GM23248 (cell line): ENCODE results near the gene ALDH1A3. TPM values are rescaled to one million over a fixed set of nuclear protein-coding genes. Genes with fewer than 3 reads are reported as not detected.
A peak's percentile ranks its signal among the peaks of the same experiment; 100 is the strongest.

Experiments
- DNase-seq: peaks from one replicate; pipeline ENCODE4 v3.0.0-alpha.2; 2015
- H2AFZ ChIP-seq: fragments of 200-600 bp; sonication (generic); 2 replicates; pipeline ENCODE4 v1.6.1; 2016; ENCODE audit warnings: antibody characterized with exemption
- H3F3A ChIP-seq: fragments of 200-600 bp; sonication (generic); 2 replicates; pipeline ENCODE4 v1.6.1; 2016; ENCODE audit warnings: mild to moderate bottlenecking, antibody characterized with exemption, mixed run types; ENCODE audit not compliant: insufficient read depth
- H3K27ac ChIP-seq: fragments of 200-600 bp; sonication (generic); 2 replicates; pipeline ENCODE4 v1.5.1; 2016; ENCODE audit warnings: mild to moderate bottlenecking
- H3K27me3 ChIP-seq: fragments of 200-600 bp; sonication (generic); replicated peaks from 2 replicates; pipeline ENCODE4 v1.6.1; 2016; ENCODE audit warnings: mild to moderate bottlenecking; ENCODE audit not compliant: insufficient read depth
- H3K36me3 ChIP-seq: fragments of 200-600 bp; sonication (generic); 2 replicates; pipeline ENCODE4 v1.6.1; 2016; ENCODE audit warnings: low read depth, mild to moderate bottlenecking
- H3K4me1 ChIP-seq: fragments of 200-600 bp; sonication (generic); 2 replicates; pipeline ENCODE4 v1.6.1; 2016; ENCODE audit warnings: mild to moderate bottlenecking; ENCODE audit not compliant: insufficient read depth
- H3K4me2 ChIP-seq: fragments of 200-600 bp; sonication (generic); one replicate; pipeline ENCODE4 v1.6.1; 2016; ENCODE audit warnings: mild to moderate bottlenecking; ENCODE audit not compliant: unreplicated experiment
- H3K4me3 ChIP-seq: fragments of 200-600 bp; sonication (generic); 2 replicates; pipeline ENCODE4 v1.5.1; 2016; ENCODE audit warnings: mild to moderate bottlenecking
- H3K79me2 ChIP-seq: fragments of 200-600 bp; sonication (generic); 2 replicates; pipeline ENCODE4 v1.6.1; 2016; ENCODE audit warnings: mild to moderate bottlenecking; ENCODE audit not compliant: insufficient read depth
- H3K9ac ChIP-seq: fragments of 200-600 bp; sonication (generic); 2 replicates; pipeline ENCODE4 v1.6.1; 2016; ENCODE audit warnings: mild to moderate bottlenecking
- H3K9me2 ChIP-seq: fragments of 200-600 bp; sonication (generic); 2 replicates; pipeline ENCODE4 v1.6.1; 2016; ENCODE audit warnings: mixed run types, mild to moderate bottlenecking, moderate library complexity; ENCODE audit not compliant: insufficient read depth
- H3K9me3 ChIP-seq: fragments of 200-600 bp; sonication (generic); one replicate; pipeline ENCODE4 v1.6.1; 2017; ENCODE audit warnings: low read depth
- H4K20me1 ChIP-seq: fragments of 200-600 bp; sonication (generic); 2 replicates; pipeline ENCODE4 v1.6.0; 2016; ENCODE audit not compliant: insufficient read depth
- EZH2 ChIP-seq: fragments of 200-600 bp; sonication (generic); IDR thresholded peaks from 2 replicates; pipeline ENCODE4 v1.6.1; 2018; ENCODE audit warnings: antibody characterized with exemption, mild to moderate bottlenecking; ENCODE audit not compliant: insufficient read depth, poor library complexity, severe bottlenecking
- EZH2phosphoT487 ChIP-seq: fragments of 200-600 bp; sonication (generic); IDR thresholded peaks from 2 replicates; pipeline ENCODE4 v1.6.1; 2018; ENCODE audit warnings: antibody characterized with exemption, moderate library complexity, mild to moderate bottlenecking, low read depth; ENCODE audit not compliant: insufficient read depth
- WGBS, 2 experiments: methylation state at CpG; one replicate each; pipeline ENCODE4 v1.1.6; 2015 to 2017; ENCODE audit warnings: low lambda C conversion rate in 2 of 2, low coverage in 1 of 2; ENCODE audit errors: missing lambda C conversion rate in 2 of 2; 5-methylcytosine and 5-hydroxymethylcytosine counted together
- in situ Hi-C: fragments of 300-500 bp; cut with MboI; formaldehyde crosslinking; loops from 2 replicates; pipeline ENCODE4 v1.15.0; 2020
- polyA plus RNA-seq: library from polyadenylated mRNA; unstranded; fragments of >200 nt; fragmentation: Nextera tagmentation; extraction: Ambion mirVana; gene quantifications from 2 replicates; pipeline ENCODE4 v1.2.1, GENCODE V29; 2016
- total RNA-seq: library from RNA; depleted of rRNA; stranded (reverse); fragments of >200 nt; shearing (Covaris generic); gene quantifications from 2 replicates; pipeline ENCODE4 v1.2.3, GENCODE V29; 2014

Gene ALDH1A3
- total and polyA plus RNA-seq, 2 experiments from 2014 or later, result 4.8 to 9.9 TPM

- Histone ChIP-seq H3K79me2 (peaks cover 20% of the 10 kb centered on the region; the same call in 1 of the 2 replicates), H3F3A (no peaks in the 10 kb centered on the region), H4K20me1 (no peaks in the 10 kb centered on the region), H3K36me3 (no peaks in the 10 kb centered on the region), H3K9me2 (no peaks in the 10 kb centered on the region), H3K9ac (peak overlapping the region; percentile 76), H2AFZ (peak overlapping the region; percentile 83), H3K4me2 (peak overlapping the region; percentile 88), H3K4me1 (no peaks in the 10 kb centered on the region), H3K4me3 (peak overlapping the region; percentile 79), H3K27ac (no peak overlapping the region), H3K27me3 (no peaks in the 10 kb centered on the region), H3K9me3 (no peaks in the 10 kb centered on the region)
- DNase-seq, result peak; percentile 69
- 6 to 9% methylated on average over 30 to 44 of the region's 80 CpGs for WGBS, 2 experiments
- in situ Hi-C loops, result loop anchor here (25.0 kb wide), 1 partner anchor 343 kb away; the partner anchor contains the start of gene CHSY1
- TF ChIP-seq EZH2, result no peak
Measured at GRCh38 chr15:100919481-100920405, 40.1 kb downstream of the ALDH1A3 start.

GRCh38 chr15:100920516-100921135 lies 41.0 kb downstream of the ALDH1A3 start:
- Histone ChIP-seq H3K79me2 (peaks cover 20% of the 10 kb centered on the region; the same call in 1 of the 2 replicates), H3F3A (no peaks in the 10 kb centered on the region), H3K9ac (no peak overlapping the region; the same call in 1 of the 2 replicates), H3K27ac (no peak overlapping the region), H3K4me2 (peak overlapping the region; percentile 88), H3K9me2 (no peaks in the 10 kb centered on the region), H3K27me3 (no peaks in the 10 kb centered on the region), H3K4me3 (no peak overlapping the region), H2AFZ (no peak overlapping the region), H3K9me3 (no peaks in the 10 kb centered on the region), H4K20me1 (no peaks in the 10 kb centered on the region), H3K36me3 (peaks cover 5% of the 10 kb centered on the region; the same call in 1 of the 2 replicates), H3K4me1 (no peaks in the 10 kb centered on the region)
- TF ChIP-seq EZH2phosphoT487, result no peak
- no peak for TF ChIP-seq EZH2
- 91 to 95% methylated on average over 8 of the region's 8 CpGs for WGBS, 2 experiments
- in situ Hi-C loops, result loop anchor here (25.0 kb wide), 1 partner anchor 342 kb away; the partner anchor contains the start of gene CHSY1
- no peak for DNase-seq

- TF ChIP-seq EZH2phosphoT487, result no peak
- TF ChIP-seq EZH2, result no peak
- H3K9me3 ChIP-seq, result no peaks in the 10 kb centered on the region
- WGBS, 2 experiments, result 55% methylated on average over 13 of the region's 13 CpGs
- H3K27ac ChIP-seq, result no peak overlapping the region
- no peaks in the 10 kb centered on the region for H3K27me3 ChIP-seq
- H2AFZ ChIP-seq, result no peak overlapping the region
- DNase-seq, result no peak
- no peaks in the 10 kb centered on the region for H3F3A ChIP-seq
- H3K9me2 ChIP-seq, result no peaks in the 10 kb centered on the region
- no peak overlapping the region for H3K4me3 ChIP-seq
- in situ Hi-C loops, result loop anchor here (25.0 kb wide), 1 partner anchor 340 kb away; the partner anchor contains the start of gene CHSY1
- H3K4me1 ChIP-seq, result no peaks in the 10 kb centered on the region
- H3K79me2 ChIP-seq, result peaks cover 20% of the 10 kb centered on the region; the same call in 1 of the 2 replicates
- H4K20me1 ChIP-seq, result no peaks in the 10 kb centered on the region
- H3K36me3 ChIP-seq, result peaks cover 6% of the 10 kb centered on the region; the same call in 1 of the 2 replicates
- no peak overlapping the region for H3K9ac ChIP-seq
- H3K4me2 ChIP-seq, result no peak overlapping the region
Measured at GRCh38 chr15:100922192-100923040, 42.8 kb downstream of the ALDH1A3 start.
